Activated CD8-positive, alpha-beta memory T cell treated with anti-CD3 and anti-CD28 coated beads, Interleukin-2, amount 50 U/mL, for 1 hour (primary cell): ENCODE results near the gene TAF6.

Experiments used
- DNase-seq: peaks from one replicate; pipeline ENCODE4 v3.0.0-alpha.2; 2020; ENCODE audit errors: extremely low read depth

TAF6 gene

DNA sequence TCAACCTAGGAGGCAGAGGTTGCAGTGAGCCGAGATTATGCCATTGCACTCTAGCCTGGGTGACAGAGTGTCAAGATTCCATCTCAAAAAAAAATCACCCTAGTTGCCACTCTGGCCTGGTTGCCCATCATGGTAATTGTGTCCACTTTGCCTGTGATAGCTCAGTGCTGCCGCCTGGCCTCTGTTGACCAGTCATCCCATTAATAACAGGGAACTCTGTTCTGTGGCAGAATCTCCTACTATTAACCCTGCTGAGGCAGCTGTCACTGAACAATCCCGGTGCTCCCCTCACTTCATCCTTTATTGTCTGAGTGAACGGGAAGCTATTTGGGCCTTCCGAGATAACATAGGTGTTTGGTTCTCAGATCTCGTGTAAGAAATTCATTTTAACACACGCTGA lies 52.2 kb downstream of the TAF6 start:
- no peak for DNase-seq

DNA sequence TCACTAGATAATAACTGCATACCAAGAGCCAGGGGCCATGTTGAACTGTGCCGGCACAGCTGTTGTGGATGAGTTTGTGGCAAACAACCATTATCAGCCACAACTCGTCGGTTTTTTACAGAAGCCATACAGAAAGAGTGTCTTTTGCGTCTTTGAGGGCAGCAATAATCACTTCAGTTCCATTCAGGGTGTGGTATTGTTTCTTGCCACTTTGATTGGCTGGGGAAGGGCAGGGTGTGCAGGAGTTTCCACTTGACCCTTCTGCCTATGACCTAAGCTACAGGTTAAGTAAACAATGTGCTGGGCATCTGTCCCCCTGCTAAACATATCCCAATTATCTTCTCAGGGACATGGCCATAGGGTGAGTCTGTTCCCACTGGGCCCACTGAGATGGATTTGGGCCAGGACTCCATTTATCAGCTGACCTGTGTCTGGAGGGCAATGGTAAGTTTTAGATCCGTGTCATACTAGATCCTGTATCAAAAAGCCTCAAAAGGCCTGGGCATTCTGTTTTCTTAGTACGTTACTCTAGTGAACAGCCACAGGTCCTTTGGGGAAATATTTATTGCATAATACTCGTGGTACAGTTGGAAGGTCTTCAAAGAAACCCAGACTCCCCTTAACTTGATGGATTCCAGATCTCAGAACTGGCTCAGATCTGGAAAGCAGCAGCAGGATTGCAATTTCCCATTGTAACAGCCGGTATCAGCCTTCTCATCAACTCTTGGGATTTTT lies 53.5 kb downstream of the TAF6 start:
- no peak for DNase-seq

DNA sequence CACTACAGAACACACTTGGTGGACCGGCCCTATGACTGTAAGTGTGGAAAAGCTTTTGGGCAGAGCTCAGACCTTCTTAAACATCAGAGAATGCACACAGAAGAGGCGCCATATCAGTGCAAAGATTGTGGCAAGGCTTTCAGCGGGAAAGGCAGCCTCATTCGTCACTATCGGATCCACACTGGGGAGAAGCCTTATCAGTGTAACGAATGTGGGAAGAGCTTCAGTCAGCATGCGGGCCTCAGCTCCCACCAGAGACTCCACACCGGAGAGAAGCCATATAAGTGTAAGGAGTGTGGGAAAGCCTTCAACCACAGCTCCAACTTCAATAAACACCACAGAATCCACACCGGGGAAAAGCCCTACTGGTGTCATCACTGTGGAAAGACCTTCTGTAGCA lies 55.0 kb downstream of the TAF6 start:
- DNase-seq = no peak

DNA sequence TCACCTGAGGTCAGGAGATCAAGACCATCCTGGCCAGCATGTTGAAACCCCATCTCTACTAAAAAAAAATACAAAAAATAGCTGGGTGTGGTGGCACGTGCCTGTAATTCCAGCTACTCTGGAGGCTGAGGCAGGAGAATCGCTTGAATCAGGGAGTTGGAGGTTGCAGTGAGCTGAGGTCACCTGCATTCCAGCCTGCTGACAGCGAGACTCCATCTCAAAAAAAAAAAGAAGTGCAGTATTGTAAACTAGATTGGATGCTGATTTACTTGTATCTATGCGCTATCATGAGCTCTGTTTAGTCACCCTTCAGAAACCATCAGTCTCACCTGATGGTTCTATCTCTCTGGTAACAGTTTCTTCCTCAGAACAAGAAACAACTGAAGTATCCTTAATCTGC lies 55.8 kb downstream of the TAF6 start:
- DNase-seq = no peak

DNA sequence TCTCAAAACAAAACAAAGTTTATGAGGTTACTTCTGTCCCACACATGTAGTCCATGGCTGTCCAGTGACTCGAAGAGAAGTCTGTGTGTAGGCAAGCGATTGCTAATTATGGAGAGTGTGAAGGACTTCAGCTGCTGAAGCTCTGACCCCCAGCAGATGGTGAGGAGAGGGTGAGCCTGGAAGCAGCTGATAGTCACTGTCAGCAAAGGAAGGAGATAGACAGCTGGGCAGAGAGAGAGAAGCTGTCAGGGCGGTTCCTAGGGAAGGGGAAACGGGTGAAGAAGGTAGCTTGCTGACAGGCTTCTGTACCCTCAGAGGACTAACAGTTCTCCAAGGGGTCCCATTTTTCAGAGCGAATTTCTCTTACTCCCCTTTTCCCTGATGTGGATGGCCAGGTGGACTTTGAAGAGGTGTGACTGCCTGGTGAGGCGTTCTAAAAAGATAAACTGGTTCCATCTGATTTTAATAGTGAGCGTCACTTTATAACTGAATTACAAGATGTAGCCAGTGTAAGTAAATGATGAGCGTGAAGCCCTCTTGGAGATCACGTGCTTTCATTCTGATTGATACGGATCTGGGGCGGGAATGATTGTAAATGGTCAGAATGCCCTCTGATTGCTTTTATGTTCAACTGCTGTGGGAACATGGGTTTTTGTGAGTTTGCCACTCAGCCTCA lies 57.5 kb downstream of the TAF6 start:
- no peak for DNase-seq

DNA sequence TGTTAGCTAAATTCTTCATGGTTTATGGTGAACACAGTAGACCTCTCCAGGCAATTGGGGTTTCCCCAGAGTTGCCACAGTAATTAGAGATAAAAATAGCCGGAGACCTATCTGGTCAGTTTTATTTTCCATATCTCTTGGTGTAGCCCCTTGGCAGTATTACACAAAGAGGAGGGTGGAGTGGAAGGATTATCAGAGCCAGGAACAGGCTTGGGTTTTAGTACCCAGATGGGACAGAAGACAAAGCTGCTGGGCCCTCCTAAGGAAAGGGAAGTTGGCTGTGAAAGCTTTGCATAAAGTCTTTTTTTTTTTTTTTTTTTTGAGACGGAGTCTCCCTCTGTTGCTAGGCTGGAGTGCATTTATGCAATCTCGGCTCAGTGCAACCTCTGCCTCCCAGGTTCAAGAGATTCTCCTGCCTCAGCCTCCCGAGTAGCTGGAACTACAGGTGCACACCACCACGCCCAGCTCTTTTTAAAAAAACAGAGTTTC lies 59.9 kb downstream of the TAF6 start:
- DNase-seq = no peak
